Hypothalamus (tissue), 51 donors: ENCODE results near the gene ANGPTL5.
"Not testable (repeated sequence)": the region's sequence is repeated elsewhere in the genome, so short reads cannot be mapped to it uniquely, and the experiment has no call there.

Experiments
- DNase-seq, 51 donors: peaks; one replicate each; lab custom pipeline; 2025; lab: John Stamatoyannopoulos, UW

The ANGPTL5 gene

DNA sequence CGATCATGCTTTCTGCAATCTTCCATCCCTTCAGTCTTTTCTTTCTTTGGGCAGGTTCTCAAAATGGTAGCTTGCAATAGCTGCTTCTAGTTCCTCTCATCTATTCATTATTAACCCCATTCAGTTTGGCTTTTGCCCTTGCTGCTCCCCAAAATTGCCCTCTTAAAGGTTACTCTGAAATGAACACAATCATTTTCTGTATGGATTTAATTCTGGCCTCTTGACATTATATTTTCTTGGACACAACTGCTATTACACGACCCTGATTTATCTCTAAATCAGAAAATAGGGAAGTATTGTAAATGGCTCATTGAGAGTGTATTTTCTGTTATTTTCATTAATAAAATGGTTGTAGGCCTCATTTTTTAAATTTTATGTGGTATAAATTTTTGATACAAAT is at the start of gene ANGPTL5:
Gene ANGPTL5 (minus strand): TSS at position 101 of the 400 bp plus-strand sequence. CDS start 8,613 bp downstream, outside the sequence.
- no peak for DNase-seq

DNA sequence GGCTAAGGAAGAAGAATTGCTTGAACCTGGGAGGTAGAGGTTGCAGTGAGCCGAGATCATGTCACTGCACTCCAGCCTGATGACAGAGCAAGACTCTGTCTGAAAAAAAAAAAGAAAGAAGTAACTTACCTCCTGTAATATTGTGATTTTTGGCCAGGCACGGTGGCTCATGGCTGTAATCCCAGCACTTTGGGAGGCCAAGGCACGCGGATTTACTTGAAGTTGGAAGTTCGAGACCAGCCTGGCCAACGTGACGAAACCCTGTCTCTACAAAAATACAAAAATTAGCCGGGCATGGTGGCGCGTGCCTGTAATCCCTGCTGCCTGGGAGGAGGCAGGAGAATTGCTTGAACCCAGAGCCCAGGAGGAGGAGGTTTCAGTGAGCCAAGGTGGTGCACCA is 47.9 kb upstream of the ANGPTL5 start:
- DNase-seq, result not testable (repeated sequence)

DNA sequence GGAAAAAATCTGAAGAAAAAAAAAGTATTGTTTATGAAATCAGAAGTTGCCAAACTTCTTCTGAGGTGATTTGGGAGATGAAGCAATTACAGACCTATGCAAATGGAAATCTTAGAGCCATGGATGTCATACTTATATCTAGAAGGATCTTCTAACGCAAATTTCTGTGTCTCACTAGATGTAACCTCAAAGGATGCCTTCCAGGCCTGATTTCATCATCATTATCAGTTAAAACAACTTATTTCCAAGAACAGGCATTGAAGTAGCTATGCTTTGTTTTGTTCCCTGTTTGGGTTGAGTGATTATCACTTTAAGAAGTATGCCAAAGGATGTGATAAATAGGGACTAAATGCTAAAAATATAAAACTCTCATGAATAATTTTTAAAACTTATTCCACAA is 43.9 kb upstream of the ANGPTL5 start:
- no peak for DNase-seq

DNA sequence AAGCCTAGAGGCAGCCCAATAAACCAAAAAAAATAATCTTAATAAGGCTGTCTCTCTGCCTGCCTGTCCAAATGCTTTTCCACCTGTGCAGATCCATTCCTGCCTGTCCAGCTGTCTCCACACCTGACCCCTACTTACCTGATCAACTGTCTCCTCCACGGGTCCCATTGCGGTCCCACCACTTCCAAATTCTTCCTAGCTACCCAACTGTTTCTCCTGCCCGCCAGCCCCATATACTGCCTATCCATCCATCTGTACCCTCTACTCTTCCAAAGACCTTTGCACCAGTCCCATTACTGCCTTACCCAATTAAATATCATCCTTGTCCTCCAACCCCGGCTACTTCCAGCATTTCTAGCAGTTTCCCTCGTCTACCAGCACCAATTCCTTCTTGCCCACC is 39.4 kb upstream of the ANGPTL5 start:
- DNase-seq, result no peak

DNA sequence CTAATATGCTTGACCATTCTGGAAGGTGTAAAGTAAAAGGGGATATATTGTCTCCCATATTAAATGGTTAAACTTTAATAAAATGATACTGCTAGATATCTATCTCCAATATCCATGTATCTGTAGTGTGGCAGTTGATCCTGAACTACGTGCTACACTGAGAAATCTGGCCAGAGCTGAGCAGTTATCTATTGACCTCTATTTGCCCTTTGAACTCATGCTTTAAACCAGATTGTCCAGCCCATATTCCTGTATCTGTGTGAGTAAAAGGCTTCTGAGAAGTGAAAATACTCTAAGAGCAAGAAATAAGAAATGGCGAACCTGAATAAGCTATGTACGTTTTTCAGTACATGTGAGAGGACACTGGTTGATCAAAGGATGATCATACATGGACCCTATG is 39.0 kb upstream of the ANGPTL5 start:
- DNase-seq, result no peak

DNA sequence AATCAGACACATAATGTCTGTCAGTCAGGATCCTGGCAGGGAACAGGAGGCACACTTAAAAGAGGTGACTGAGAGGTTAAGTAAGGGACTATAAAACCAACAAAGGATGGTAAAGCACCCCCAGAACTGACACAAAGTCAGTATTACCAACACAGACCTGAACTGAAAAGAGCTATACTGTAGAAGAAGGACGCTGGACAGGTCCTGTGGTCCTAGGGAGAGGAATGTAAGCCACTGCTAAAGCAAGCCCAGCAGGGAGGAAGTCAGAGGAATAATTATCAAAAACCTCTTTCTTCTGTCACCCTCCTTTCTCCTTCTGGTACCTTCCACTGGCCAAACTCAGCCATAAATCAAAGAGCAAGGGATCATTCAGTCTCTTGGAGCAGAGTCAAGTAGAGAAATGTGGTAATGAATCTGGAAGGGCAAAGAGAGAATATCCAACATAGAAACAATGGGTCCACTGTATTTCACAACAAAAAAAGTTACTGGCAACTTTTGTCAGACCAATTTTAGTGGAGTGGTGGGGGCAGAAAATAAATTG is 33.4 kb upstream of the ANGPTL5 start:
- no peak for DNase-seq

DNA sequence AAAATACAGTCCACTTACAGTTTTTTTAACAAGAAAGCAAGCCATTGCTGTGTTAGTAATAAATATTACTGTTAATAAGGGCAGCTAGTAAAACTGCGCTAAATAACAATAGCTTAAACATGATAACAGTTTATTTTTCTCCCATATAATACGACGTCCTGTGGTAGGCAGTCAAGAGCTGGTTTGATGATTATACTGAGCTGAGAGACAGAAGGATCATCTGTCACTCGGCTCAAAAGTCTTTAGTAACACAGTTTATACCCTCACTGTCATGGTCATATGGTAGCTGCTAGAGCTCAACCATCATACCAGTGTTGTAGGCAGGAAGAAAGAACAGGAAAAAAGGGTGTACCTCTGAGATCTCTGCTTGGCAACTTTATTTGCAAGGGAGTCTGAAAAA is 29.1 kb upstream of the ANGPTL5 start:
- DNase-seq, result no peak

DNA sequence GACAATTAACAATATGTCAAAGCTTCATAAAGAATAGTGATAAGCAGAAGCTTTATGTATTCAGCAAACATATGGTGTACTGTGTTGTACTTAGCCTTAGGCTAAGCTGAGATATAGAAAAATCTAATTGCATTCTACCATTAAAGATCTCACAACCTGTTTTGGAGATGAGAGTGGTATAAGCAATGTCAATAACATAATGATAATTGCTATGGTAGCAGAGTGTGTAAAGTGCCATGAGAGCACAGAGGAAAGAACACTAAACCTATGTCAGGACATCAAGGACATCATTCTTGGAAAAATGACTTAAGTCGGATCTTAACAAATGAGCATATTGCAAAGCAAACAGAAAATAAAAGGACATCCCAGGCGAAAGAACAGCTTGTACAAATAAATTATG is 28.6 kb upstream of the ANGPTL5 start:
- DNase-seq, result no peak

DNA sequence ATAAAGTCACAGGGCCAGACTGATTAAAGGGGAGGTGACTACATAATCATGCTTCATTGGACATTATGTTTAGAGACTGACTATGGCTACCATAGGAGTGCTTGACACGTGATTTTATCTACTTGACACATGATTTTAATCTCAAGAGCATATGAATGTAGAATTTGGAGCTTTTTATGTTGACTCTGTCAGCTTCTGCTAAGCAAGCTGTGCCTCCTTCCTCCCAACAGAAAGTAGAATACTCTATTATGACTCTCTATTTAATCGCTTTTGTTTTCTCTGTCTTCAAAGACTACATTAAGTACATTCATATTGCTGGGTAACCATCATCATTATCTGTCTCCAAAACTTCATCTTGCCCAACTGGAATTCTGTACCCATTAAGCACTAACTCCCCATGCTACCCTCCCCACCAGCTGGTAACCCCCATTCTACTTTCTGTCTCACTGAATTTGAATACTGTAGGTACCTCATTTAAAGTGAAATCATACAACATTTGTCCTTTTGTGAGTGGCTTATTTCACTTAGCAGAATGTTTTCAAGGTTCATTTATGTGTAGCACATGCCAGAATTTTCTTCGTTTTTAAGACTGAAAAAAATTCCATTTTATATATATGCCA is 24.7 kb upstream of the ANGPTL5 start:
- DNase-seq, result no peak

DNA sequence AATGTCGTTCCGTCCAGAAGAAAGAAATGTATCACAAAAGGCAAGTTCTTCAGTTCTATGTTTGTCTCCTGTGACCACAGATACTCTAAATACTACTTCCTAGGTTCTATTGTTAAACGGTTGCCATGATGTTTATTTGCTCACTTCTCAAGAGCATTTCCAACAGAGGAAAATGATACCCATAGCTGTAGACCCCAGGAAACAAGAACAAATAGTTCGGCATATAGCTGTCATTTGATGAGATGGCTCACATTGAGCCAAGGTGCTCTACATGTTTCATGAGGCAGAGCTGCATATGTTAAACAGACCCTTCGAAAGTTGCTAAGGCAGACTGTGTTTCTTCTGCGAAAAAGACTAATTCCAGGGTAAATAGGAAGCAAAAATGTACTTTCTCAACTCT is 15.4 kb upstream of the ANGPTL5 start:
- DNase-seq, result no peak

DNA sequence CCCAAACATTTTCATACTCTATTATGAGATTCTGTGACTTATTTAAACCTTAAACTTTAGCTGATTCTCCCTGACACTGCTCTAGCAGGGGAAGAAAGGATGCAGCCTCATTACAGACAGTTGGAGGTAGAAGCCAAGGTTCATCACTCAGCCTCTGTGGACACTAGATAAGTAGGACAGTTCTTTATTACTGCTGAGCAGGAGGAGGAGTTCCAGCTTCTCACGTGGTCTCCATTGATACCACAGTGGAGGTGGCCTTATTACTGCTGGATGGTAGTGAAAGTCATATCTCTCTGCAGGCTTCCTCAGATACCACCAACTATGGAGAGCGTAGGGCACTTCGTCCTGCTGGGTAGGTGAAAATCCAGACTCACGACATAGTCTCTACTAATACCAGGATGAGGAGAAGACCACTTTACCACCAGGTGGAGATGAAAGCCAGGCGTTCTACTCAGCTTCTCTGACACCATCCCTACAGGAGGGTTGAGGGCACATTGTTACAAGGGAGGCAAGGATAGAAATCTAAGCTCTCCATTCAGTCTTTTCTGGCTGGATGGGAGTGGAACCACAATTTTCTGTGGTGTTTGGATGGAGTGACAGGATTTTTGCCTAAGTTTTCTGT is 13.1 kb upstream of the ANGPTL5 start:
- no peak for DNase-seq

DNA sequence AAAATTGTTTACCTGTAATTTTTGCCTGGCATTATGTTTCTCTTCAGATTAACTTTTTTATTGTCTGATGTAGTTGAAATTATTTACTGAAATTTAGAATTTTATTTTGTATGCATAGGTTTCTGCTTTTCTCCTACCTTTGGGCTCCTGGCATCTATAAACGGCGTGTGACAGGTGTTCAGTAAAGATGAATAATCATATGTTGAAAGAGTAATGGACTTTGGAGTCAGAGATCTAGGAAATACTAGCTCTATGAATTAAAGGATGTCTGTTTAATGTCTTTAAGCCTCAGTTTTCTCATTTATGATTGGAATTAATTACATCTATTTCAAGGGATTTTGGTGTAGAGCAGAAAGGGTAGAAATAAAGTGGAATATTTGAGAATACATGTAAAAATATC is 7.2 kb upstream of the ANGPTL5 start:
- DNase-seq, result no peak

DNA sequence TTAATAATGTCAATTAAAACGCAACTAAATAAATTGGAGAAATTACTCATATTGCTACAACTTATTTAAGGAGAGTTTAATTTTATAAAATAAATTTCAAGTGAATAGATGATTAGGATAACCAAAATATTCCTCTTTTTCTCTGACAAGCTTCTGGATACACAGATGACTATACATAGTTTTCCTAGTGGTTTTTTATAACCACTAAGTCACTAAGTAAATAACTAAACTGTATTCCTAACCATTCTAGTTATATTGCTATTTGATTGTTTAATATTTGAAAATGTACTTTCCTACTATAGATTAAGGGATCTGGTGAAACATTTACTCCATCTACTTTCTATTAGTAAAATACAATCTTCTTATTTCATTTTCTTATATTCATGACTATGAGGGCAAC is 4.7 kb upstream of the ANGPTL5 start:
- DNase-seq, result no peak

DNA sequence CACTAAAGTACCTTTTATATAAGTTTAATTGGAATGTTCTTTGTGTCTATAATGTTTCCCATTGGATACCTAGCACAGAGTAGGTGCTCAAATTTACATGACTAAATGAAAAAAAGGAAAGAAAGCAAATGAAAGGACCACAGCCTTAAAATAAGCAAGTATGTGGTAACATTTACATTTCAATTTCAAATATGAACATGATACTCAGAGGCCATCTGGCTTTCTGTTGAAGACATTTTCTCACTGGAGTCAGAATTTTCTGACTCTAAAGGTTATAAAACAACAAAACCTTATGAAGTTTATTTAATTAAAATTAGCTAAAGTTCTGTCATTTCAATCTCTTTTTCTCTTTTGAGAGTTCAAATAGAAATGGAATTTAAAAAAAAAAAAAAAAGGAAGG is 904 bp upstream of the ANGPTL5 start:
- DNase-seq, result no peak

DNA sequence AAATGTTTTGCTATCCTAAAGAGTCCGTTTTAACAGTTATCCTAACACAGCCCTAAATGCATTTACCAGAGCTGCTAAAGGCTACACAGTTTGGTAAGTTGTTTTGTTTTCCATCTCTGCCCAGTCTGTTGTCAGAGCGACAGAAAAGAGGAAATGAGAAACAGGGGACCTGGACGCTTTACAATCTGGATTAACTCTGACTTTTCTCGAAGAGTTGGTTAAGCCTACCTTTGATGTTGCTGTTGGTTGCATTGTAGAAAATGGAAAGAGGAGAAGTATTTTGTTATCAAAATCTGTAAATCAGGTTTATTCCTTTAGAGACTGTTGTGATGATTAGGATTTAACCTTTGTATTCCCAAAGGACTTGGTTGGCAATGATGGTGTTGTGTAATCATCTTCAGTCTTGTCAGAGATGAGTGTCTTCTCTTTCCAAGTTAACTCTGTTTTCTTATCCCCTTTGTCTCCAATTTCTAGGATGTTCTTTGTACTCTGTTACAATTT is 481 bp downstream of the ANGPTL5 start:
- peak in 3 of 51 donors; percentile 17 to 70 (median 24) for DNase-seq

DNA sequence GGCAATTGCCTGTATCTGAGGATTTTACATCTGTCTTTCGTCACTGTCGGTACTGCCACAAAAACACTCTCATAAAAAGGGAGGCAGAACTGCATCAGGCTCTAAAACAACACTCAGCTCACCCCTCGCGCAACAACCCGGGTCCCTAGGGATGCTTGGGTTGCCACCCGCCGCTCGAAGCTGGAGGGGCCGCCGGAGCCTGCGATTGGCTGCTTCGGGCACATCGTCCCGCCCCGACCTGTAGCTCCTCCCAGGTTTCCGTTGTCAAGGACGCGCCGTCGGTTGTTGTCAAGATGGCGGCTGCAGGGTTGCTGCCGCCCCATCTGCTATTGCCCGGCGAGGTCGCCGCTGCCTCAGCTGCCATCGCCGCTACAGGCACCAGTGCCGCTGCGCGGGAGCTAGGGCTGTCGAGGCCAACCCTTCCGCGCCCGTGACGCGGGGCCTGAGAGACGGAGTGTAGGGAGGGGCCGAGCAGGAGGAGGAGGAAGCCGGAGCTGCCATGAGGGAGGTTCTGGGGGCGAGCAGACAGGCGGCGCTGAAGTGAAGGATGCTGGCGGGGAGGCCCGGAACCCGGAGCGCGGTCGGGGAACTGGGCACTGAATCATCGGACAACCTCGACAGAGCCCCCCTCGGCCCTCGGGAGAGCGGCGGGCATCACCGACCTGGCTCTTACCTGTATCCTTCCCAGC is 1.4 kb downstream of the ANGPTL5 start, which contains the start of gene CEP126:
Gene CEP126 (plus strand): TSS at position 273 of the 689 bp plus-strand sequence. CDS start 275 bp downstream, at position 548.
- peak; percentile 50 to 98 (median 93) for DNase-seq

DNA sequence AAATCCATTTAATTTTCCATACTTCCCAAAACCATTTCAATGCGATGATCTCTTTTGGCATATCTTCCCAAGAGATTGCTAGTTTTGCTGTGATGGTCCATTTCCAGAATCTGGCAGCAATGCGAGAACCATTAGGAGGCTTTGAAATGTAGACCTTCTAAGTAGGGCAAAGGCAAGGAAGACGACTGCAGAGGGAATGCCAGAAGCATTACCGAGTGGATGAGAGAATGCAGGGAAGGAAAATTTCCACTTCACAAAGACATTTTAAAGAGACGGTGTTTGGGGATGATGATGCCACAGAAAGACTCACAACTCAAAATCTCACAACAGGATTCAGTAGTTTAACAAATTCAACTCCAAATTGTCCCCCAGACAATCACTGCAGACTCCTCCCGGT is 2.0 kb downstream of the ANGPTL5 start:
- DNase-seq, result no peak

DNA sequence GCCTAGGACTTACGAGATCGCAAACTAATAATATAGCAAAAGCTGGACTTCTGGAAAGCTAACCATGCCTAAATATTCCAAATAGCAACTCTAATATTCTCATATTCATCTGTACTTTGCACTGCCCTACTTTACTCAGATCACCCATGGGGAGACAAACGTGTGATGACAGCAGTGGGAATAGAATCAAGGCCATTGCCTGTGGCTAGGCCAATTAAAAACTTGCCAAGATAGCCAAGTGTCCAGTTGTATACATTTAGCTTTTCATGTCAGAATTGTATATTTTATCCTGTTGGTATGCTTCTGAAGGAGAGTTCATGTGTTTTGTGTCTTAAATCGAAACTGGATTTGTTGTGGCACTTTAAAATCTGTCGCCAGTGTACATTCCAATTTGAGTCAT is 2.7 kb downstream of the ANGPTL5 start:
- no peak for DNase-seq

DNA sequence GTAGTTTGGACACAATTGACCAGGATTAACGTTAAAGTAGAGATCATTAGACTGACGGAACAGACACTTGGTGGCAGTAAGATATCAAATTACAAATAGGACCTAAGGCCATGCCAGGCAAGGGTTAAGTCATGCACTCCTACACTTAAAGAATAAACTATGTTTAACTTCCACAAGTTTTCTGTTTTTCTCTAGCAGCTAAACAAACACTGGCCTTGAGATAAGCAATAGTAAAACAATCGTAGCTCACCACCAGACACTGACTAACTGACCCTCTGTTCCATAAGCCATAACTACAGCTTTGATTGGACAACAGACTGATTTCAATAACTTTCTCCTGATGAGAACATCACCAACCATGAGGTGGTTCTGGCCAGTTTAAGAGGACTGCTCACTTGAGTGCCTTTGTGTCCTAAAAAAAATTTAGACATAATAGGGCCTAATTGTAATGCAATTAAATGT is 3.5 kb downstream of the ANGPTL5 start:
- no peak for DNase-seq

DNA sequence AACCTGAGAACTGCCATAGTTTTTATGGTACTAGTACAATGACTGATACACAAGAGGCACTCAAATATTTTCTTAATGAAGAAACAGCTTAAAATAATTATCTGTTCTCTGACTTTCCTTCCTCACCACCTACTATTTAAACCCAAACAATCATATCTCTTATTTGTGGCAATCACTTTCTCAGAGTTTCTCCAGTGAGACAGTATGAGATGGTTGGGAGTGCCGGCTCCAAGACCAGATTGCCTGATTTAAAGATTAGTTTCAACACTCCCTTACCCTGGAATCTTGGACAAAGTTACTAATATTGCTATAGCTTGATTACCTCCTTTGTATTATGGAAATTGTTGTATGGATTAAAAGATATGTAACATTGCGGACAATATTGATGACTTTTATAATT is 7.2 kb downstream of the ANGPTL5 start:
- DNase-seq, result no peak

DNA sequence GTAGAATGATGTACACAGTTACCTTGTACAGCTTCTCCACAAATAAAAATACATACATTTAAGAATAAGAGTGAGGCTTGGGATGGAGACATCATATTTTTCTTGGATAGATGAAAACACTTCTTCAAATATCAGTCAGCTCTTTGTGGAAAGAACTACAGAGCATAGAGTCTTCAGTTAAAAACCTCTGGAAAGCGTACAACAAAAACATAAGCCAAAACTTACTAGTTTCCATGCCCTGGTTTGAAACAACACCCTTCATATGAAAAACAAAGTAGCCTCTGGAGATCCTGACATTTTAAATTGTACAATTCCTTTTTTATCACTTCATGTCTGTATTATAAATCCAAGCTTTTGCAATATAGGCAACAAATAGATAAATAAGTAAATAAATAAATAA is 8.5 kb downstream of the ANGPTL5 start:
- DNase-seq, result no peak
